ENCODE measurements around the gene SERAC1. TPM values are rescaled to one million over a fixed set of nuclear protein-coding genes. Genes with fewer than 3 reads are reported as not detected.
"Not testable (repeated sequence)": the region's sequence is repeated elsewhere in the genome, so short reads cannot be mapped to it uniquely, and the experiment has no call there.

Gene SERAC1
- total RNA-seq, 1 donor from 2014 or later = 10.1 TPM

DNA sequence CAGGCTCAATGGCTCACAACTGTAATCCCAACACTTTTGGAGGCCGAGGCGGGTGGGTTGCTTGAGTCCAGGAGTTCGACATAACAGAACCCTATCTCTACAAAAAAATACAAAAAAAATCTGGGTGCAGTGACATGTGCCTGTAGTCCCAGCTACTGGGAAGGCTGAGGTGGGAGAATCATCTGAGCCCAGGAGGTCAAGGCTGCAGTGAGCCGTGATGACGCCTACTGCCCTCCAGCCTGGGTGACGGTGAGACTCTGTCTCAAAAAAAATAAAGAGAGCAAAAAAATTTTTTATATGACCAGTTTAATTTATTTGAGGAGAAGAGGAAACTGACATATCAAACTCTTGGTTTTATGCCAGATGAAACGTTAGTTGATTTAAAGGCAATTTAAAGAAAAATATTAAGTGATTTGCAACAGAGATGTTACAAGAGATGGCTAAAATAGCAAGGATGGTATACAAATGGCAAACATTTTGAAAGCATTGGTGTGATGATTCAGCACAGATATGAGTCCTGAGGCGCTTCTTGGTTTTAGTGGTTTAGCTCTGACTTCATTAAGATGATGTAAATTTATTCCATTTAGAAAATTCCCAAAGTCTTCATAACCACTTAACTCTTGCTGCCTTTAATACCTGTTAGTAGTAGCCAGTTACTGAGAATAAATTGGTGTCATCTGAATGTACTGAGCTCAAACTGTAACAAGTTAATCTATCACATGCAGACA is 17.8 kb upstream of the SERAC1 start:
- no peak for DNase-seq (ENCODE audit: extremely low spot score in 2 of 2)
- intact Hi-C loops (cut with DNase I) = no loop called here

DNA sequence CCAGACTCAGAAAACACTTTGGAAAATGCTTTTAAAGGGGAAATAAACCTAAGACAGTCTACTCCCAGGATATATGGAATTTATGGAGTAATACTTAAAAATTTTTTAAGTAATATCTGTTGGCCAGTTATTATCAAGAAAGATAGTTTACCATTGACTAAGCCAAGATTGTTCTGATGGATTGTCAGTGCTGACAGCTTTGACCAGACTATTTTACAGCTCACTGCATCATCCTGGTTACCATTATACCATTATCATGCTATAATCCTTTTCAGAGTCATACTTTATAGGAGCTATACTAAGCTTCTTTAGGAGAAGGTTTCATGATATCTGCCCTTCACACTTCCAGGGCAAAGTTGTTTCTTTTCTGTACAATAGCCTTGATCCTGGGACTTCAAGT is 16.5 kb upstream of the SERAC1 start:
- Histone ChIP-seq H3K9me3 (no peaks in the 10 kb centered on the region), H3K4me1 (no peaks in the 10 kb centered on the region), H3K36me3 (peaks cover 0 to 3% of the 10 kb centered on the region in 2 donors), H3K4me3 (no peak overlapping the region), H3K27me3 (no peaks in the 10 kb centered on the region), H3K27ac (no peak overlapping the region)
- no peak for TF ChIP-seq POLR2AphosphoS5 (IDR thresholded peaks at IDR 0.05; ENCODE audit: insufficient read depth in 1 of 2, low read depth in 1 of 2)
- no peak for TF ChIP-seq CTCF (IDR thresholded peaks at IDR 0.05)
- TF ChIP-seq POLR2A (IDR thresholded peaks at IDR 0.05) = no peak
- DNase-seq (ENCODE audit: extremely low spot score in 2 of 2) = no peak
- intact Hi-C loops (cut with DNase I) = no loop called here

More for the DNA sequence above, 17.8 kb upstream of the SERAC1 start:
- Histone ChIP-seq H3K4me1 (no peaks in the 10 kb centered on the region), H3K27me3 (no peaks in the 10 kb centered on the region), H3K36me3 (peaks cover 0 to 3% of the 10 kb centered on the region in 2 donors), H3K27ac (no peak overlapping the region), H3K9me3 (no peaks in the 10 kb centered on the region), H3K4me3 (no peak overlapping the region)
- no peak for TF ChIP-seq CTCF (IDR thresholded peaks at IDR 0.05)
- no peak for TF ChIP-seq POLR2AphosphoS5 (IDR thresholded peaks at IDR 0.05; ENCODE audit: insufficient read depth in 1 of 2, low read depth in 1 of 2)
- TF ChIP-seq POLR2A (IDR thresholded peaks at IDR 0.05) = no peak

DNA sequence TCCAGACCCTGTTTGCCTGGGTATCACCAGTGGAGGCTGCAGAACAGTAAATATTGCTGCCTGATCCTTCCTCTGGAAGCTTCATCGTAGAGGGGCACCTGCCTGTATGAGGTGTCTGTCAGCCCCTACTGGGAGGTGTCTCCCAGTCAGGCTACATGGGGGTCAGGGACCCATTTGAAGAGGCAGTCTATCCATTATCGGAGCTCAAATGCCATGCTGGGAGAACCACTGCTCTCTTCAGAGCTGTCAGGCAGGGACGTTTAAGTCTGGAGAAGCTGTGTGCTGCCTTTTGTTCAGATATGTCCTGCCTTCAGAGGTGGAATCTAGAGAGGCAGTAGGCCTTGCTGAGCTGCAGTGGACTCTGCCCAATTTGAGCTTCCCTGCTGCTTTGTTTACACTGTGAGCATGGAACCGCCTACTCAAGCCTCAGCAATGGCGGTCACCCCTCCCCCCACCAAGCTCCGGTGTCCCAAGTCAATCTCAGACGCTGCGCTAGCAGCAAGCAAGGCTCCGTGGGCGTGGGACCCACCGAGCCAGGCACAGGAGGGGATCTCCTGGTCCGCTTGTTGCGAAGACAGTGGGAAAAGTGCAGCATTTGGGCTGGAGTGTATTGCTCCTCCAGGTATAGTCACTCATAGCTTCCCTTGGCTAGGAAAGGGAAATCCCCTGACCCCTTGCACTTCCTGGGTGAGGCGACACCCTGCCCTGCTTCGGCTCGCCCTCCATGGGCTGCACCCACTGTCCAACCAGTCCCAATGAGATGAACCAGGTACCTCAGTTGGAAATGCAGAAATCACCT is 15.3 kb upstream of the SERAC1 start:
- H3K4me3 ChIP-seq; H3K36me3 ChIP-seq; DNase-seq (ENCODE audit: extremely low spot score in 2 of 2); H3K9me3 ChIP-seq; H3K27me3 ChIP-seq; intact Hi-C loops (cut with DNase I); H3K4me1 ChIP-seq; H3K27ac ChIP-seq: not testable (repeated sequence)

- DNase-seq (ENCODE audit: extremely low spot score in 2 of 2); H3K27ac ChIP-seq; intact Hi-C loops (cut with DNase I); H3K36me3 ChIP-seq; H3K9me3 ChIP-seq; H3K4me3 ChIP-seq; H3K27me3 ChIP-seq: not testable (repeated sequence)
- peaks cover 15% of the 10 kb centered on the region for H3K4me1 ChIP-seq
These were observed 9.7 kb upstream of the SERAC1 start for GRCh38 chr6:158177712-158178111.

- no peaks in the 10 kb centered on the region for H3K9me3 ChIP-seq
- peaks cover 26% of the 10 kb centered on the region for H3K4me1 ChIP-seq
- no peak overlapping the region for H3K4me3 ChIP-seq
- DNase-seq (ENCODE audit: extremely low spot score in 2 of 2) = no peak
- H3K27me3 ChIP-seq = no peaks in the 10 kb centered on the region
- no peak for TF ChIP-seq POLR2AphosphoS5 (IDR thresholded peaks at IDR 0.05; ENCODE audit: insufficient read depth in 1 of 2, low read depth in 1 of 2)
- TF ChIP-seq POLR2A (IDR thresholded peaks at IDR 0.05) = no peak
- no peak for TF ChIP-seq CTCF (IDR thresholded peaks at IDR 0.05)
- H3K36me3 ChIP-seq = no peaks in the 10 kb centered on the region
- H3K27ac ChIP-seq = no peak overlapping the region
- intact Hi-C loops (cut with DNase I) = no loop called here
These were observed 7.0 kb upstream of the SERAC1 start for GRCh38 chr6:158175111-158175510.

DNA sequence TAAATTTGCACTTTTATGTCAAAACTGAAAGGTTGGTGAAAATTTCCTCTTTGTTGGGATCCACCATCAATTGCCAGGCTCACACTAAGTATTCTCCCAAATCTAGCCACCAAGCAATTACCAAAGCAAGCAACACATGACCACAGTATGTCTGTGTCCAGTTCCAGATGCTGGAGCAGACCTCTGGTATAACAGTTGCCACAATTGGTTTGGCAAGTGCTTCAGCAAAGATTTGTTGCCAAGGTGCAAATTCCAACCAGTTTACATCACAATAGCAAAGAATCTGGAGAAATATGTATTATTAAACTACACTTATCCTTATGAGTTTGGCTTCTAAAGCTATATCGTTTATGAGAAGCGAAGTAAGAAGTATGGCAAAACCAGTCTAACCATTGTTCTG is 6.5 kb upstream of the SERAC1 start:
- intact Hi-C loops (cut with DNase I) = no loop called here
- Histone ChIP-seq H3K4me1 (peaks cover 31% of the 10 kb centered on the region), H3K4me3 (no peak overlapping the region), H3K36me3 (no peaks in the 10 kb centered on the region), H3K27me3 (no peaks in the 10 kb centered on the region), H3K27ac (no peak overlapping the region), H3K9me3 (no peaks in the 10 kb centered on the region)
- TF ChIP-seq POLR2A (IDR thresholded peaks at IDR 0.05) = no peak
- no peak for TF ChIP-seq CTCF (IDR thresholded peaks at IDR 0.05)
- TF ChIP-seq POLR2AphosphoS5 (IDR thresholded peaks at IDR 0.05; ENCODE audit: insufficient read depth in 1 of 2, low read depth in 1 of 2) = no peak
- DNase-seq (ENCODE audit: extremely low spot score in 2 of 2) = no peak
